GM19467 (cell line): ENCODE results near the gene CTTNBP2.

ENCODE experiments used
- ATAC-seq: cut with Tn5 transposase; IDR thresholded peaks from one replicate; pipeline ENCODE4 v1.9.1; 2021; ENCODE audit warnings: mild to moderate bottlenecking, moderate library complexity; ENCODE audit not compliant: unreplicated experiment

Gene CTTNBP2

DNA sequence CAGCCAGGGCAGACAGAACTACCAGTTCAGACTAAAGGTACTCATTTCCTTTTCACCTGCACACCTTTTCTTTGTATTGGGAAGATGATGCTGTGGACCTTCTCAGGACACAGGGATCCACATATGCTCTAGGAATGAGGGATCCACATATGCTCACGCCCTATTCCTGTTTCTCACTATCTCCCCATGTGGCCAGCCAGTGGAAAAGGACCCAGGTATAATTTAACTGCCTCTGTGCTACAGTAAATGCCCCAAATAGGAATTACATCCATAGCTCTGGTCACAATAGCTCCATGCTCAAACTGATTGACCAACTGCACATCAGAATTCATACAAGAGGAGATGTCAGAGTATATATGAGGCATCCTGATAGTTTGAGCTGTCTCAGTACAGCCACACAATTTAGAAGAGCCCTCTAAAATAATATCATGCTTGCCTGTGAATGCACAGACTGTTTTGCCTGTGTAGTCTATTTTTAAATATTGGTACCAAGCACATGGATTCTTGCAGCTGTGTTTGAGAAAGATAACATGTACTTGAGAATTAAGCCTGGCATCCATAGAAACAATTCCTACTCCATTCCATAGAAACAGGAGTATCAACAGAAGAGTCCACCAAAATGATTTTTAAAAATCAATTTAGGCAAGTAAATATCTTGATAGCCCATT is 43.7 kb downstream of the CTTNBP2 start:
- ATAC-seq: no peak

- no peak for ATAC-seq
Measured at GRCh38 chr7:117828825-117829224, 44.4 kb downstream of the CTTNBP2 start.

GRCh38 chr7:117827862-117828261 is 45.4 kb downstream of the CTTNBP2 start:
- no peak for ATAC-seq

- ATAC-seq: no peak
Measured at GRCh38 chr7:117825132-117825531, 48.1 kb downstream of the CTTNBP2 start.

- ATAC-seq: no peak
Measured at GRCh38 chr7:117824592-117824991, 48.6 kb downstream of the CTTNBP2 start.

GRCh38 chr7:117819558-117819957 is 53.7 kb downstream of the CTTNBP2 start:
- no peak for ATAC-seq

DNA sequence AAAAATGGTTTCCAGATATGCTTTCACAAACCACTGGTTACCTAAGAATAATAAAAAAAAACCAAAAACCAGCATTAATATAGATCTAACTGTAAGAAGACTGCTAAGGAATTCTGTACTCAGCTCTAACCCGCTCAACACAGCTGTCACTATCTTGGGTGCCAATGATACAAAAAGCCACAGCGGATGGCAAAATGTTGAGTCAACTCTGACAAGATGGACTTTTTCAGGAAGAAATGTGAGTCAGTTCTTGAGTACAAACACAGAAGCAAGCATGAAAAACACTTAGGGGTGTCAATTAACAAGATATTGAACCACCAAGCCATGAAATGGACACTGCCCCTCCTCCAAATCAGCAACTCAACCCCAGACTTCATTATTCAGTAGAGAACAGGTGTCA is 55.0 kb downstream of the CTTNBP2 start:
- no peak for ATAC-seq

- ATAC-seq: no peak
Measured at GRCh38 chr7:117816727-117817126, 56.5 kb downstream of the CTTNBP2 start.

DNA sequence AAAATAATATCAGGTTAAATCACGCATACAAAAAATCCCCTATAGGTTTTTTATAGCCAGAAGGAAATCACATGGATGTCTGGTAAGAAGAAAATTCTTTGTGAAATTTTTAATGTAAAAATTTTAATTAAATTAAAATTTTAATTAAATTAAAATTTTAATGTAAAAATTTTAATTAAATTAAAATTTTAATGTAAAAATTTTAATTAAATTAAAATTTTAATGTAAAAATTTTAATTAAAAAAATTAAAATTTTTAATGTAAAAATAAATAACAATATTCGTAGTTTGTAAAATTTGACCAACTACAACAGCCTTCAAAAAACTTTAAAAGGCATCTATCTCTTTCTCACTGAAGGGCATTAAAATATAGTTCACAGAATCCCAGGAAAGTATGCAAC is 61.5 kb downstream of the CTTNBP2 start:
- no peak for ATAC-seq

DNA sequence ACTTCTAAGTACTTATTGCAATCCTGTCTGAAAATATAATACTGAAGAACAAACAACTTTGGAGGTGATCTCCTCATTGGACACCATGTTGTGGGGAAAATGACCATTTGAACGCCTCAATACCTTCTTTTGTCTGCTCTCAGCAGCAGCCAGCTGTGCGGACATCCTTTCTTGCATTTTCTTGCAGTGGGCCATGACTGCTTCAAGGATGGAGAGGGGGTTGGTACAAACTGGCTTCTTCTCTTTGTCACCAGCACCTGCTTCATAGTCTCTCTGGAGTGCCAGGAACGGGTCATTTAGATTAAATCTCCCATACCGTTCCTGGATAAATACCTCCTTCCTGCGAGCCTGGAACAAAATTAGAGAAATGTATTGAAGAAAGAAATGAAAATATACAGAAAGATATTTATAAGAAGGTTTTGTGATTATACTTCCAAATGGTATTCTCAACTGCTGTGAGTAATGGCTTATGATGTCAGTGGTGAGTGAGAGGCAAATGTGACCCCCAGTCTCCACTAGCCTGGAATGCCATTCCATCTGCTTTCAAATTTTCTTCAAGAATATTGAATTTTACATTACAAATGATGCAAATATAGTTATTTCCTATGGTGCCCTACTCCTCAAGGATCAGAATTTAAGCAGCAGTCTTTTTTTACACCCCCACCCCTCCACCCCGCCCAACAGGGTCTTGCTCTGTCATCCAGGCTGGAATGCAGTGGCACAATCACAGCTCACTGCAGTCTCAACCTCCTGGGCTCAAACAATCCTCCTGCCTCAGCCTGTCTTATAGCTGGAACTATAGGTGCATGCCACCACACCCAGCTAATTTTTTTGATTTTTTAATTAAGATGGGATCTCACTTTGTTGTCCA is 62.4 kb downstream of the CTTNBP2 start:
- ATAC-seq: no peak

GRCh38 chr7:117809958-117810357 is 63.3 kb downstream of the CTTNBP2 start:
- no peak for ATAC-seq

DNA sequence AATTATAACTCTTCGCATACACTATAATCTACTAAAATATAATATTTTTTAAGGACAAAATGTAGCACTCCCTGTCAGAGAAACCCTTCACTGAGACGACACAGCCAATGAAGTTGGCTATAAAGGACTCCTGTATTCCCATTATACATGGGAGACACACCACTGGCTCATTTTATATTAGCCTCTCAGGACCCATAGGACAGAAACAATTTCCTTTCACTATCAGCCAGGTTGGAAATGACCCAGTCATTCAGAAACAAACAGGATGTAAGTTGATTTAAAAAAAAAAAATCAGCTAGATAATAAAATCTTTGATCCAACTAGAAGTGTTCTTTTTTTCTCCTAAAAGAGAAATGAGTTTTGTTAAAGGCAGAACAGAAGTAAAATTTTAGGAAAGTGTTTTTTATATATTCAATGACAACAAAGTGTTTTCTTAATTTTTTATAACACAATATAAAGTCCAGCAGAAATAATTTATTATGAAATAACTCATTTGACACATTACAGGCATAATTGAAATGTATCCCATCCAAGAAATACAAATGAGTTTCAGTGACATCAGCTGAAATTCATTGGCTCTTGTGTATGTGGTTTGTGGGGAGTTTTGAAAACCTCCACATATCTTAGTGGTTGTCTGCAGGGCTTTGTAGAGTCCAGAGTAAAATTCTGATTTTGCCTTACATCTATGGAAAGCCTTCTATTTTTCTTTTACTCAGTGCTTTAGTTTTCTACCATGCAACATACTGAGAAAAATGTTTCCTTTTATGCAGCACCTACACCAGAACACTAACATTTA is 64.1 kb downstream of the CTTNBP2 start:
- no peak for ATAC-seq

GRCh38 chr7:117808341-117808757 is 64.9 kb downstream of the CTTNBP2 start:
- no peak for ATAC-seq

DNA sequence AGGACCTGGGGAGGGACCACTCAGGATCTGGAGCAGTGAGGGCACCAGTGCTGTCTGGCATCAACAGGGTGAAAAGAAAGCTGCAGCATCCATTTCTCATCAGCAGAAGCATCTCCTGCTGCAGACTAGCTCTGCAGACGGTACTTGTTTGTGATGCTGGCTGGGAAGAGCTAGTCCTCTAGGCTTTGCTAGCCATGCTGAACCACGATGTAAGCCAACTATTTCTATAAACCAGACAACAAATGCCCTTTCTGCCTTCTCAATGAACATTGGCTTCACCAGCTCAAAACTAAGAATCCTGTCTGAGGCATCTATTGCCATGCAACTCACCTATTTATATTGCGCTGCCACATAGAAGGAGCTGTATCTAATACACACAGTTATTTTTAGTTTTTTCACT is 65.6 kb downstream of the CTTNBP2 start:
- no peak for ATAC-seq

DNA sequence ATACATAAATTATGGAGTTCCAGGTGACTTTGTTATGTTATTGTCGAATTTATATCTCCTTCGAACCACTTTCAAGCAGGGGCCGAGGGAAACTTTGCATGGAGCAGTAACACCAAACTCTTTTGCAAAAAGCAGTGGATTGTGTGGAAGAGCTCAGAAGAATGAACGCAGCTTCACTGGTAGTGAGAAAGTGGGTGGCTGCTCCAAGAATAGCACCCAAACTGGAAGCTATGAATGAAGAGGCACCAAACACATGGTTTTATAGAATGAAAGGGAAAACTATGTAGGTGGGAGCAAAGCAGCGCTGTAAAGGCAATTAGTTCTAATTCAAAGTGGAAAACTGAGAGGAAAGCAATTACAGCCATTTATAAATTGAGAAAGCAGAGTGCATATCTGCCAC is 67.2 kb downstream of the CTTNBP2 start:
- ATAC-seq: no peak

DNA sequence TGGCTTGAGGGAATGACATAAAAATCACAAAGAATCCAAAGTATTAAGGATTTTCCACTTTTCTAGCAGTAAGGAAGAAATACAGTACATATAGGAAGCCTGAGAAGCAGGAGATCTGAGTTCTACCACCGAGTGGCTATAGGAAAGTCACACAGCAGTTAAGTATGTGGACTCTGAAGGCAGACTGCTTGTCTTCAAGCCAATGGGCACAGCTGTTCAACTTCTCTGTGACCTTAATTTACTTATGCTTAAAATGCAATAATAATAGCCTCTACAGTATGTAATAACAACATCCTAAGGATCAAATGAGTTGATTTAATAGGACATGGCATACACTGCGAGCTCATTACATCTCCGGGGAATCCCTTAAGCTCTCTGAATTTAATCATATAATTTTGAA is 68.0 kb downstream of the CTTNBP2 start:
- ATAC-seq: no peak

GRCh38 chr7:117803476-117803875 is 69.8 kb downstream of the CTTNBP2 start:
- no peak for ATAC-seq

DNA sequence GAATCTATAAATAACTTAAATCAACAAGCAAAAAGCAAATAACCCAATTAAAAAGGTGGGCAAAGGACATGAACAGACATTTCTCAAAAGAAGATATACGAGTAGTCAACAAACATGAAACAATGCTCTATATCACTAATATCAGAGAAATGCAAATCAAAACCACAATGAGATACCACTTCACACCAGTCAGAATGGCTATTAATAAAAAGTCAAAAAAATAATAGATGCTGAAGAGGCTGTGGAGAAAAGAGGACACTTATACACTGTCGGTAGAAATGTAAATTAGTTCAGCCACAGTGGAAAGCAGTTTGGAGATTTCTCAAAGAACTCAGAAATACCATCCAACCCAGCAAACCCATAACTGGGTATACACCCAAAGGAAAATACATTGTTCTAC is 70.6 kb downstream of the CTTNBP2 start:
- ATAC-seq: no peak

- ATAC-seq: no peak
Measured at GRCh38 chr7:117800841-117801240, 72.4 kb downstream of the CTTNBP2 start.

DNA sequence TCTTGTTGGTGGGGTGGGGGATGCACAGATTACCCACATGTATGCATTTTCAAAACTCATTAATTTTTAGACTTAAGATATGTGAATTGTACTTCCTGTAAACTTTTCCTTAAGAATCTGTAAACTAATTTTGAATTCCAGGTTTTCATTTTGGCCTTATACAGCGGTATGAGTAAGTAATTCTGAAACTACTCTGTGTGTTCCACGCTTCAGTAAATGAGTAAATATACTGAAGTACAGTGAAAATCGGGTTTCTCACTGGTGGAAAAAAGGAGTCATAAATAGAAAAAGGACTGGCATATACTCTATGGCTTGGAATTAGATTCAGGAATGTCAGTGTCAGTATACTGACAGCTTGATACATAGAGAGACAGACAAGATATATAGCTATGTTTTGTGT is 72.8 kb downstream of the CTTNBP2 start:
- no peak for ATAC-seq

DNA sequence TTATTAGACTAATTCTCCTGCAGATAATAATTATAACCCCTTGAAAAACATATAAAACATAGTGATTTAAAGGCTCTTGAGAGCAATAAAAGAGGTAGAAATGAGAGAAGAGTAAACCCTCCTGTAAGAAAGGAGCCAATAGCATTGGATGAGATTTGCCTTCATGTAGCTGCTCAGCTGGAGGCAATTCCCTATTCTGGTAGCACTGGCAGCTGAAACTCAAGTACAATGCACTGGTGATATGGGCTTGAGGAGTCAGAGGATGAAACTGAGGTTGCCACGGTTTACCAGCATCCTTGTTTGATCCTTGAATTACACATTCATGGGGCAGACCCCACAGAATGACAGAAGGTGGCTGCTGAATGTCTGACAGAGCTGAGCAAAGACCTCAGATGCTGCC is 76.4 kb downstream of the CTTNBP2 start:
- ATAC-seq: no peak

DNA sequence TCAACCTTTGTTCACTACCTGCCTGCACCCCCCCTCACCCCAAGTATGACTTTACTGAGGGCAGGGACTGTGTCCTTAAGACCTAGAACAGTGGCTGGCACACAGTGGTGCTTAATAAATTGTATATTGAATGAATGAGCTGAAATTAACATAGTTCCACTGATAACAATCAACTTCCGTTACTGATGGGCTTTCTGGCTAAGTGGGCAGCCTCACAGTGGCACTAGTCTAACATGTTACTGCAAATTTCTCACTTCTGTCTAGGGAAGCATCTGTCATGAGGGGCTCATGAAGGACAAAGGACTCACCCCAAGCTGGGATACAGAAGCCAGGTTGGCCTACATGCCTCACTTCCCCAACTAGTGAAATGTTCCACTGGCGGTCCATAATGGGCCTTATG is 79.3 kb downstream of the CTTNBP2 start:
- ATAC-seq: no peak
